Endothelial cell of umbilical vein (primary cell): ENCODE data around the gene ANKRD33B. TPM values are rescaled to one million over a fixed set of nuclear protein-coding genes. Genes with fewer than 3 reads are reported as not detected.

Experiments used
- BruUV-seq: library from RNA; stranded (reverse); fragments of 400-500 nt; replicated peaks from 2 replicates; lab custom pipeline; 2021; lab: Mats Ljungman, UMichigan
- CTCF ChIA-PET: fragments of 300-600, 350-600 bp; sonication (Branson Sonifier 250); formaldehyde crosslinking; loops from one replicate; lab custom pipeline; 2021; ENCODE audit warnings: antibody characterized with exemption, inconsistent platforms; lab: Charles Lee
- POLR2A ChIA-PET: fragments of 300-600, 350-600 bp; sonication (Branson Sonifier 250); formaldehyde crosslinking; loops from one replicate; lab custom pipeline; 2021; ENCODE audit warnings: antibody characterized with exemption, inconsistent platforms; lab: Charles Lee
- DNase-seq: peaks from one replicate; pipeline ENCODE4 v3.0.0-alpha.2; 2011; ENCODE audit warnings: low read depth, low spot score
- FAIRE-seq: peaks from 2 replicates; lab custom pipeline; 2011; peaks lifted over from hg19 to GRCh38; lab: Jason Lieb, UNC
- H2AFZ ChIP-seq: 2 replicates; pipeline ENCODE4 v1.6.0; 2012; ENCODE audit warnings: low read depth, low read length, control low read depth, inconsistent platforms
- H3K27ac ChIP-seq: 2 replicates; pipeline ENCODE4 v1.5.1; 2011; ENCODE audit warnings: low read depth, mild to moderate bottlenecking, control low read depth, low read length, moderate library complexity; ENCODE audit not compliant: insufficient read depth
- H3K27me3 ChIP-seq, 2 experiments: 2 replicates each; pipeline versions ENCODE4 v1.6.0 to v1.6.1; 2011; ENCODE audit warnings: low read length in 2 of 2, mixed read lengths in 1 of 2; ENCODE audit not compliant: control insufficient read depth in 2 of 2, insufficient read depth in 2 of 2
- H3K36me3 ChIP-seq, 2 experiments: 2 replicates in 1 of 2; 3 replicates in 1 of 2; pipeline ENCODE4 v1.5.1; 2011; ENCODE audit warnings: low read length in 2 of 2, mild to moderate bottlenecking in 1 of 2, moderate library complexity in 1 of 2; ENCODE audit not compliant: control insufficient read depth in 2 of 2, insufficient read depth in 2 of 2; ENCODE audit errors: extremely low read depth in 1 of 2
- H3K4me1 ChIP-seq: 3 replicates; pipeline ENCODE4 v1.5.1; 2011; ENCODE audit warnings: mild to moderate bottlenecking, low read length; ENCODE audit not compliant: control insufficient read depth, insufficient read depth; ENCODE audit errors: extremely low read depth
- H3K4me2 ChIP-seq: 2 replicates; pipeline ENCODE4 v1.6.1; 2011; ENCODE audit warnings: low read length, control low read depth, mixed read lengths; ENCODE audit not compliant: insufficient read depth
- H3K4me3 ChIP-seq, 3 experiments: fragments of 200-600 bp in 1 of 3; sonication (generic), shearing (Covaris generic) in 1 of 3; replicated peaks in 1 of 3; 2 replicates each; pipeline ENCODE4 v1.5.1; 2011 to 2016; ENCODE audit warnings: control low read depth in 3 of 3, low read length in 3 of 3, mild to moderate bottlenecking in 2 of 3, inconsistent platforms in 1 of 3, low read depth in 1 of 3, moderate library complexity in 1 of 3; ENCODE audit not compliant: insufficient read depth in 1 of 3
- H3K79me2 ChIP-seq: 2 replicates; pipeline ENCODE4 v1.6.0; 2012; ENCODE audit warnings: low read length, inconsistent platforms; ENCODE audit not compliant: control insufficient read depth, insufficient read depth
- H3K9ac ChIP-seq: replicated peaks from 2 replicates; pipeline ENCODE3; 2011; ENCODE audit warnings: low read length, control low read depth; ENCODE audit not compliant: insufficient read depth; ENCODE audit errors: extremely low read depth
- H3K9me1 ChIP-seq: replicated peaks from 3 replicates; pipeline ENCODE4 v1.6.0; 2011; ENCODE audit warnings: mild to moderate bottlenecking, low read length; ENCODE audit not compliant: control insufficient read depth, insufficient read depth; ENCODE audit errors: extremely low read depth
- H3K9me3 ChIP-seq: replicated peaks from 2 replicates; pipeline ENCODE4 v1.5.1; 2012; ENCODE audit warnings: low read length, inconsistent platforms; ENCODE audit not compliant: control insufficient read depth, insufficient read depth
- H4K20me1 ChIP-seq: replicated peaks from 2 replicates; pipeline ENCODE3; 2011; ENCODE audit warnings: mild to moderate bottlenecking, low read length; ENCODE audit not compliant: control insufficient read depth, insufficient read depth; ENCODE audit errors: extremely low read depth
- CTCF ChIP-seq, 2 donors: IDR thresholded peaks; 1 replicate in 1 of 2; 2 replicates in 1 of 2; pipeline ENCODE4 v1.5.1; 2011; ENCODE audit warnings: low read length in 2 of 2, mild to moderate bottlenecking in 2 of 2, moderate library complexity in 2 of 2, control low read depth in 1 of 2, inconsistent platforms in 1 of 2, low read depth in 1 of 2; ENCODE audit not compliant: insufficient read depth in 1 of 2; ENCODE audit errors: extremely low read depth in 1 of 2
- EZH2 ChIP-seq: IDR thresholded peaks from 2 replicates; pipeline ENCODE4 v1.6.1; 2012; ENCODE audit warnings: borderline replicate concordance, low read depth, mild to moderate bottlenecking, moderate library complexity, low read length, inconsistent platforms; ENCODE audit not compliant: severe bottlenecking
- FOS ChIP-seq: IDR thresholded peaks from 2 replicates; pipeline ENCODE4 v1.6.1; 2011; ENCODE audit warnings: mild to moderate bottlenecking, low read length, moderate library complexity, borderline replicate concordance; ENCODE audit not compliant: insufficient read depth
- GATA2 ChIP-seq: IDR thresholded peaks from 2 replicates; pipeline ENCODE4 v1.7.0; 2011; ENCODE audit warnings: low read depth, mild to moderate bottlenecking, moderate library complexity, mixed read lengths, low read length; ENCODE audit not compliant: insufficient read length, insufficient read depth
- JUN ChIP-seq: IDR thresholded peaks from 2 replicates; pipeline ENCODE4 v1.6.1; 2011; ENCODE audit warnings: borderline replicate concordance, low read depth; ENCODE audit not compliant: insufficient read length, insufficient read depth
- MAX ChIP-seq: IDR thresholded peaks from 2 replicates; pipeline ENCODE4 v1.6.1; 2011; ENCODE audit not compliant: insufficient read depth, insufficient read length
- MYC ChIP-seq: IDR thresholded peaks from one replicate; pipeline ENCODE4 v1.6.1; 2011; ENCODE audit warnings: mild to moderate bottlenecking, low read depth, low read length
- POLR2A ChIP-seq: IDR thresholded peaks from 2 replicates; pipeline ENCODE4 v1.6.1; 2012; ENCODE audit warnings: low read depth, mild to moderate bottlenecking, control low read depth, low read length
- POLR2AphosphoS5 ChIP-seq: IDR thresholded peaks from 2 replicates; pipeline ENCODE4 v1.6.1; 2012; ENCODE audit warnings: low read depth, mild to moderate bottlenecking, control low read depth, low read length, moderate library complexity; ENCODE audit not compliant: insufficient read depth
- dilution Hi-C: fragments of 300-500 bp; cut with MboI; formaldehyde crosslinking; loops from one replicate; pipeline ENCODE4 v1.15.0; 2019; ENCODE audit warnings: low sequenced_read_pairs; ENCODE audit not compliant: extremely low pct_ligation_motif_present
- intact Hi-C: fragments of 100-400 bp; cut with micrococcal nuclease; formaldehyde crosslinking; loops from one replicate; pipeline ENCODE4 v1.10.0; 2022
- polyA plus RNA-seq, 4 experiments: library from polyadenylated mRNA; depleted of rRNA in 3 of 4; stranded (reverse) in 3 of 4; unstranded in 1 of 4; fragments of >200 nt; gene quantifications; 2 replicates each; pipeline versions ENCODE4 v1.2.1 to v1.2.3, GENCODE V29; 2011 to 2012; ENCODE audit warnings: missing spikeins in 1 of 4
- total RNA-seq: library from RNA; stranded (reverse); gene quantifications from 2 replicates; pipeline ENCODE4 v1.2.3, GENCODE V29; 2021

The ANKRD33B gene
- total and polyA plus RNA-seq, 2 donors (not counting 3 experiments of a cell fraction or from before 2014, with no cell fraction given) = 2.4 to 5.4 TPM

GRCh38 chr5:10674096-10674495 is 110.2 kb downstream of the ANKRD33B start:
- no peak overlapping the region for H3K4me3 ChIP-seq
- no peak overlapping the region for H3K27ac ChIP-seq
- H3K36me3 ChIP-seq = peaks cover 0 to 10% of the 10 kb centered on the region in 2 experiments
- CTCF ChIA-PET = interaction anchor here (2.2 kb wide), 1 partner anchor 221 kb away, joined by 12 read pairs; no protein-coding TSS in a partner anchor
- H4K20me1 ChIP-seq = no peaks in the 10 kb centered on the region
- intact Hi-C loops = no loop called here
- H2AFZ ChIP-seq = no peak overlapping the region
- FAIRE-seq (no peak), DNase-seq (no peak)
- BruUV-seq = no TSS peak
- no peak overlapping the region for H3K4me2 ChIP-seq
- POLR2A ChIA-PET = no interaction called here
- H3K9ac ChIP-seq = no peak overlapping the region
- H3K9me1 ChIP-seq = no peaks in the 10 kb centered on the region
- no peaks in the 10 kb centered on the region for H3K79me2 ChIP-seq
- TF ChIP-seq MYC (no peak), GATA2 (no peak), MAX (no peak), EZH2 (no peak), JUN (no peak), POLR2AphosphoS5 (no peak)
- dilution Hi-C loops = no loop called here
- no peaks in the 10 kb centered on the region for H3K9me3 ChIP-seq
- no peaks in the 10 kb centered on the region for H3K4me1 ChIP-seq
- H3K27me3 ChIP-seq = peaks cover 4 to 7% of the 10 kb centered on the region in 2 experiments

DNA sequence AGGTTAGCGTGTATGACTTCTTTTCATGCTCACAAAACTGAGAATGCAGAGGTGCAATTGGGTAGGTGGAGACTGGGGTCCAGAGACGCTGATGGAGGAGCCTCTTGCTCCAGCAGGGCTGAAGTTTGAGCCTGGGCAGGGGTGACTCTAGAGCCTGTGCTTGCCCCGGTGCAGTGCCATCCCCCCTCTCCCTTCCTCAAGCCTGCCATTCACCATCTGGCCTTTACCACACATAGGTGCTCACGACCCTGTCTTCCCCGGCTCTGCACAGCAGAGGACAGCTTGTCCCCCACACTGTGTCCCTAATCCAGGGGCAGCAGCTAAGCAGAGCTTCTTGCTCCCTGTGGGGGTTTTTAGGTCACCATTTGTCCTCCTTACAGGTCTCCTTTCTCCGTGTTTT is 110.7 kb downstream of the ANKRD33B start:
- ChIA-PET CTCF (interaction anchor here (0.9 to 2.2 kb wide), 3 partner anchors 17 to 222 kb away, joined by 3 to 12 read pairs (median 4); no protein-coding TSS in a partner anchor), POLR2A (no interaction called here)
- TF ChIP-seq GATA2 (no peak), EZH2 (no peak), MYC (no peak), CTCF (IDR thresholded peaks at IDR 0.05; ENCODE audit: extremely low read depth in 1 of 2, insufficient read depth in 1 of 2, low read depth in 1 of 2, low read length in 2 of 2) (no peak), FOS (no peak), POLR2A (no peak), MAX (no peak), POLR2AphosphoS5 (no peak), JUN (no peak)
- Histone ChIP-seq H3K27ac (no peak overlapping the region), H3K9me3 (no peaks in the 10 kb centered on the region), H4K20me1 (no peaks in the 10 kb centered on the region), H3K4me3 (no peak overlapping the region), H3K9ac (no peak overlapping the region), H3K9me1 (no peaks in the 10 kb centered on the region), H3K4me1 (no peaks in the 10 kb centered on the region), H3K79me2 (no peaks in the 10 kb centered on the region), H3K27me3 (peaks cover 4 to 5% of the 10 kb centered on the region in 2 experiments), H3K4me2 (no peak overlapping the region), H2AFZ (no peak overlapping the region), H3K36me3 (peaks cover 0 to 14% of the 10 kb centered on the region in 2 experiments)
- no TSS peak for BruUV-seq
- intact Hi-C loops (no loop called here), dilution Hi-C loops (no loop called here)
- no peak for FAIRE-seq
- no peak for DNase-seq
